VCaP (cell line): Measurements from ENCODE around the gene SHROOM3.

ENCODE experiments used
- H3K27ac ChIP-seq: fragments of 450-650 bp; 2 replicates; pipeline ENCODE4 v1.5.1; 2017
- TF ChIP-seq, protein P1 (sequence below): fragments of 450-650 bp; conservative IDR thresholded peaks from 2 replicates; pipeline ENCODE4 v1.5.1; 2017; ENCODE audit warnings: mild to moderate bottlenecking, moderate library complexity

SHROOM3 gene

GRCh38 chr4:76654791-76655190 lies 219.8 kb downstream of the SHROOM3 start:
- TF ChIP-seq, protein P1, sequence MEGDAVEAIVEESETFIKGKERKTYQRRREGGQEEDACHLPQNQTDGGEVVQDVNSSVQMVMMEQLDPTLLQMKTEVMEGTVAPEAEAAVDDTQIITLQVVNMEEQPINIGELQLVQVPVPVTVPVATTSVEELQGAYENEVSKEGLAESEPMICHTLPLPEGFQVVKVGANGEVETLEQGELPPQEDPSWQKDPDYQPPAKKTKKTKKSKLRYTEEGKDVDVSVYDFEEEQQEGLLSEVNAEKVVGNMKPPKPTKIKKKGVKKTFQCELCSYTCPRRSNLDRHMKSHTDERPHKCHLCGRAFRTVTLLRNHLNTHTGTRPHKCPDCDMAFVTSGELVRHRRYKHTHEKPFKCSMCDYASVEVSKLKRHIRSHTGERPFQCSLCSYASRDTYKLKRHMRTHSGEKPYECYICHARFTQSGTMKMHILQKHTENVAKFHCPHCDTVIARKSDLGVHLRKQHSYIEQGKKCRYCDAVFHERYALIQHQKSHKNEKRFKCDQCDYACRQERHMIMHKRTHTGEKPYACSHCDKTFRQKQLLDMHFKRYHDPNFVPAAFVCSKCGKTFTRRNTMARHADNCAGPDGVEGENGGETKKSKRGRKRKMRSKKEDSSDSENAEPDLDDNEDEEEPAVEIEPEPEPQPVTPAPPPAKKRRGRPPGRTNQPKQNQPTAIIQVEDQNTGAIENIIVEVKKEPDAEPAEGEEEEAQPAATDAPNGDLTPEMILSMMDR = no peak
- H3K27ac ChIP-seq = no peak overlapping the region

DNA sequence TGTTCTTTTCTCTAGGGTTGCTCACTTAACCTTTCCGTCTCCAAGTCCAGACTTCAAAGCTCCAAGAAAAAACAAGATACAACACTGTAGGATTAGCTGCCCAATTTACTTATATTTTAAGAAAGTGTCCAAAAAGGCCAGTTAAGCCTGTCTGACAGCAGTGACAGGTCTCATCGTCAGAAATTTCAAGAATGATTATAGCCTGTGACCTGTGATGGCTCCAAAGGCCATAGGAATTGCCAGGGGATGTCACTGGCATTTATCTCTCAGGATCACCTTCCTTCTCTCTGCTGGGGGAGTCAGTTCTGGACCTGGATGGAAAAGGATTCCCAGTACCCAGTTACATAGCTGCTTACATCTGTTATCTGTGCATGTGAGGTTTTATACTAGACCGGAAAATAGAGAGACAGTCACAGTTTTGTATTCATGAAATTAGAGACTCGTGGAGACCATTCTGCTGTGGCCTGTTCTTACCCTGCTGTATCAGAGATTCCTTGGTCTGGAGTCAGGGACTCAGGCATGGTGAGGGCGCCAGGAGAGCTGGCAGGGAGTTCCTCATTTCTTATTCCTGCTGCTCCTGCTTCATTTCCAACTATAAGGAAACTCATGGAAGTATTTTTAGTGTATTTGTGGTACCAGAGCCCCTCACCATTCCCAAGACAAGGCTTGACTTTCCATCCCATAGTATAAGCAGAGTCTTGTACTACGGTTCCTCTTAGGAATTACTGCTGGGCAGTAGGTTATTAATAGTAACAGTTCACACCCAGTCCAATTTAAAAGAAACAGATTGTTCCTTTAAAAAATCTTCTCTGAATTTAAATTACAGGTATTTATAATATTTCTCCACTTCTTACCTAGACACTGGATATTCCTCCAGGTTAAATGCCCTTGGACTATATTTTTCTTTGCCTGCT lies 220.8 kb downstream of the SHROOM3 start:
- no peak overlapping the region for H3K27ac ChIP-seq
- TF ChIP-seq, protein P1 = no peak

DNA sequence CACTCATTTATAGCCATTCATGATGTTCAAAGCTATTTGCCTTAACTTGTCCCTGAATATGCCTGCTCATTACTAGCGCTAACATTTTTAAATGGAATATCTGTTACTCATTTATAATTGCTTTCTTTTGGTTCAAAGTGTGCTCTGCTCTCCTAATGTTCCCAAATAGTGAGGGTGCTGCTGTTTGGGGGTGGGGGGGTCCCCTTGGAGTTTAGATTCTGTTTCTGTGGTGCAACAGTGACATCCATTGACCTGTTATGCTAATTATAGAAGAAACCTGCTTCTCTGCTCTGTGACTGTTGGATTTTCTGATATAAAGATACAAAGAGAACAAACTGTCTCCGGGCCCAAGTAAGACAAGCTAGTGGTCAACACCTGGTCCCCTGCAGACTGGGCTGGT lies 222.4 kb downstream of the SHROOM3 start:
- TF ChIP-seq, protein P1 = no peak
- H3K27ac ChIP-seq = no peak overlapping the region

- TF ChIP-seq, protein P1 = no peak
- H3K27ac ChIP-seq = no peak overlapping the region
Observed at GRCh38 chr4:76658231-76659102, 223.4 kb downstream of the SHROOM3 start.

DNA sequence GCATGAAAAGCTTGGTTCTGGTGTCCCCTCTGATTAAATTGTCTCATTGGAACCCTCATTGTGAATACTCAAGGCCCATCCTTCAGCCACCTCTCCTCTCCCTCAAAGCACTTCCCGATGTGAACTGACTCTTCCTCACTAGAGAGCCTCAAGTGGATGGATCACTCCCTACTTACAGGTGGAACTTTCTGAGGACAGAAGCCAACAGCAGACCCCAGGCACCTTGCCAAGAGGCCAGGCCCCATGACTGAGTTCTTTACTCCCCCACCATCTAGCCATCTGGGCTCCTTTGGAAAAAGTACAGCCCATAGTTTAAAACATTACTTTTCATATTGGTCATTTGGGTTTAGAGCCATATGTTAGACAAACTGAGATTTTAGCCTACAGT lies 224.1 kb downstream of the SHROOM3 start:
- no peak overlapping the region for H3K27ac ChIP-seq

GRCh38 chr4:76663824-76664223 lies 228.8 kb downstream of the SHROOM3 start:
- H3K27ac ChIP-seq = no peak overlapping the region
- TF ChIP-seq, protein P1 = no peak

More for the DNA sequence above, 224.1 kb downstream of the SHROOM3 start:
- TF ChIP-seq, protein P1 = no peak

DNA sequence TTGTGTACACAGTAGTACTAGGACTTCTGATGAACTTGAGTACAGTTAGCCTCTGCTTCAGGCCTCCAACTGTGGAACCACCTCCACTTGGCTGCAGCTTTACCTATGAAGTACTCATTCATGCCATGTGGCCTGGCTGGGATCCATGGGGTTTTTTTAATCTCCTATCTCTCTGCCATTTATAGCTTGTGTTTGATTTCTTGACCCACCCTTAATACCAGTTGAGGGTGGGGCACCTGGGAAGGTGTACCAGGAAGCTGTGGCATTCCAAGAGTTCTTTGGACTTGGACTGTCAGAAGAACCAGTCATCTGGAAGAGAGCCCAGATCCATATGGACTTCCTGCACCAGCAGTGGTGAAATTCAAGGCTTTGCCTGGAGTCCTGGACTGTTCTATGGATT lies 230.1 kb downstream of the SHROOM3 start:
- no peak overlapping the region for H3K27ac ChIP-seq
- TF ChIP-seq, protein P1 = no peak
